ENCODE measurements around the gene KLK2. TPM values are rescaled to one million over a fixed set of nuclear protein-coding genes. Genes with fewer than 3 reads are reported as not detected.
"Not testable (repeated sequence)": the region's sequence is repeated elsewhere in the genome, so short reads cannot be mapped to it uniquely, and the experiment has no call there.

Gene KLK2
- total RNA-seq, 4 donors from 2014 or later, result not detected

DNA sequence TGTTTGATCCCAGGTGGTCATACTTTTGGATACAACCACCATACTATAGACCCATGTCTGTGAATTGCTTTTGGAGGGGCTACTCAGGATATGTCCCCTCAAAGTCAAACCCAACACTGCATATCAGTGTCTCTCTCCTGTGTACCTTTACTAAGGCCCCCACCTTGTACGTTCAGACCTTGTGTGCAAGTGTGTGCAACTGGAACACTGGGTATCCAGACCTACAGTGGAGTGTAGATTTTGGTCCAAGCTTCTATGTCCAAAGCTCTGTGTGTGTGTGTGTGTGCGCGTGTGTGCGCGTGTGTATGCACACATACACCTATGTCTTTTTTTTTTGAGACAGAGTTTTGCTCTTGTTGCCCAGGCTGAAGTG lies 18.0 kb downstream of the KLK2 start:
- DNase-seq (ENCODE audit: low spot score), result no peak
- ATAC-seq (ENCODE audit: low FRiP score), result no peak
- TF ChIP-seq, protein P1, sequence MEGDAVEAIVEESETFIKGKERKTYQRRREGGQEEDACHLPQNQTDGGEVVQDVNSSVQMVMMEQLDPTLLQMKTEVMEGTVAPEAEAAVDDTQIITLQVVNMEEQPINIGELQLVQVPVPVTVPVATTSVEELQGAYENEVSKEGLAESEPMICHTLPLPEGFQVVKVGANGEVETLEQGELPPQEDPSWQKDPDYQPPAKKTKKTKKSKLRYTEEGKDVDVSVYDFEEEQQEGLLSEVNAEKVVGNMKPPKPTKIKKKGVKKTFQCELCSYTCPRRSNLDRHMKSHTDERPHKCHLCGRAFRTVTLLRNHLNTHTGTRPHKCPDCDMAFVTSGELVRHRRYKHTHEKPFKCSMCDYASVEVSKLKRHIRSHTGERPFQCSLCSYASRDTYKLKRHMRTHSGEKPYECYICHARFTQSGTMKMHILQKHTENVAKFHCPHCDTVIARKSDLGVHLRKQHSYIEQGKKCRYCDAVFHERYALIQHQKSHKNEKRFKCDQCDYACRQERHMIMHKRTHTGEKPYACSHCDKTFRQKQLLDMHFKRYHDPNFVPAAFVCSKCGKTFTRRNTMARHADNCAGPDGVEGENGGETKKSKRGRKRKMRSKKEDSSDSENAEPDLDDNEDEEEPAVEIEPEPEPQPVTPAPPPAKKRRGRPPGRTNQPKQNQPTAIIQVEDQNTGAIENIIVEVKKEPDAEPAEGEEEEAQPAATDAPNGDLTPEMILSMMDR (IDR thresholded peaks at IDR 0.05), result no peak

DNA sequence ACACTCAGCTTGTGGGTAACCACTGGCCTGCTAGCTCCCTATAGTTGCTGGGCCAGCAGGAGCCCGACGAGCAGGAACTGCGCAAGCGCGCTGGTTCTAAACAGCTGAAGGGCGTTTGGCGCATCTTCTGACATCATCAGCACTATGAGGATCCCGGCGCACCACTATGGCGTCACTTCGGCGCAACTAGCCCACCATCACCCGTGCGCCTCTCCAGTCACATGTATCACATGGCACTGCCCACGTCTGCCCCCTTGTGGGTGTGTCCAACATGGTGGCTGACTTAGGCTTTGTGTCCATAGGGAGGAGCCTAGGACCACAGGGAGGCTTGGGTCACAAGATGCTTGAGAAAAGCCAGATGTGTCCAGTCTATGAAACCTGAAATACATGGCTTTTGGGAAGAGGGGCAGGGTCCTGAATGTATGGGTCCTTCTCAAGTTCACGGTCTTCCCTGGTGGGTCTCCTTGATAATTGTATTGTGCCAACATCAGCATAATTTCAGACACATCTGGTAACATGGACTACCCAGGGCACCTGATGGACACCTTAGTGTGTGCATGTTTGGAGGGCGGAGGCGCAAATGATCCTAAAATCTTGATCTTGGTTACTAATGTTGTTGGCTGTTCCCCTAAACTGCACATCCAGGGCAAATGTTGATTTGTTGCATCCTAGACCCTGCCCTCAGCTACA lies 20.0 kb downstream of the KLK2 start:
- DNase-seq (ENCODE audit: low spot score) (no peak), ATAC-seq (ENCODE audit: low FRiP score) (no peak)
- TF ChIP-seq, protein P1 (IDR thresholded peaks at IDR 0.05), result no peak

DNA sequence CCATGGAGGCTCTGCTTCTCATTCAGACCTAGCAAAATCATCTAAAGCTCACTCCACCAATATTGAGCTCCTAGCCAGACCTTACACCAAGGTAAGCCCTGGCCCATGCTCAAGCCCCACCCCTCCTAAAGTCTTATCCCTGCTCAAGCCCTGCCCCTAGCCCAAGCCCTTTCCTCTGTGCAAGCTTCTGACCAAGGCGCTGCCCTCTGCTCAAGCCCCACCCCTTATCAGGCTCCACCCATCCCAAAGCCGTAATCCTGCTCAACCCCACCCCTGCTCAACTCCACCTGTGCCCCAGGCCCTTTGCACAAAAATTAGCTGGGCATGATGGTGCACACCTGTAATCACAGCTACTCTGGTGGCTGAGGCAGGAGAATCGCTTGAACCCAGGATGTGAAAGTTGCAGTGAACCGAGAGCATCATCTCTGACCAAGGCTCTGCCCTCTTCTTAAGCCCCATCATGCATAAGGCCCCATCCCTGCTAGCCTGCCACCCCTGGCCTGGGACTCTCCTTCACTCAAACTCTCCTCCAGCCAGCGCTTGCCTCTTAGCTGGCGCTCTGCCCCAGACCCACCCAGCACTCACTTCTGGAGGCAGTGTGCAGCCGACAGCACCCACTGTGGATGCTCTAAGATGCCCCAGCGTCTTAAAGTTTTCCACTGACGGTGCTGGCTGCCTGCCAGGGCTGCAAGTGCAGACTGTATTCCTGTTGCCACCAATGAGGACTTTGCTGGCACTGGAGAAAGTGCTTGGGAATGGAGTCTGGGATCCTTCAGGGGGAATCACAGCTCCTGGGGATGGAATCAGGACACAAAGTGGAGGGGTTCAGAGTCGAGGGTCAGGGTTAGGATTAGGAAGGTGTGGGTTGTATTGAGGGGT lies 21.5 kb downstream of the KLK2 start:
- TF ChIP-seq, protein P1 (IDR thresholded peaks at IDR 0.05), result no peak
- no peak for DNase-seq (ENCODE audit: low spot score)
- no peak for ATAC-seq (ENCODE audit: low FRiP score)

DNA sequence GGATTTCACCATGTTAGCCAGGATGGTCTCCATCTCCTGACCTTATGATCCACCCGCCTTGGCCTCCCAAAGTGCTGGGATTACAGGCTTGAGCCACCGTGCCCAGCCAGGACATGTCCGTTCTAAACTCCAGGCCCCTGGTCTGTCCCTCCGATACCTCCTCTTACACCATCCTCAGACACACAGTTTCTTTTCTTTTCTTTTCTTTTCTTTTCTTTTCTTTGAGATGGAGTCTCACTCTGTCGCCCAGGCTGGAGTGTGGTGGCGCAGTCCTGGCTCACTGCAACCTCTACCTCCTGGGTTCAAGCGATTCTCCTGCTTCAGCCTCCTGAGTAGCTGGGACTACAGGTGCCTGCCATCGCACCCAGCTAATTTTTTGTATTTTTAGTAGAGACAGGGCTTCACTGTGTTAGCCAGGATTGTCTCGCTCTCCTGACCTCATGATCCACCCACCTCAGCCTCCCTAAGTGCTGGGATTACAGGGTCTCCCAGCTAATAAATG lies 22.9 kb downstream of the KLK2 start:
- DNase-seq (ENCODE audit: low spot score); ATAC-seq (ENCODE audit: low FRiP score): not testable (repeated sequence)

DNA sequence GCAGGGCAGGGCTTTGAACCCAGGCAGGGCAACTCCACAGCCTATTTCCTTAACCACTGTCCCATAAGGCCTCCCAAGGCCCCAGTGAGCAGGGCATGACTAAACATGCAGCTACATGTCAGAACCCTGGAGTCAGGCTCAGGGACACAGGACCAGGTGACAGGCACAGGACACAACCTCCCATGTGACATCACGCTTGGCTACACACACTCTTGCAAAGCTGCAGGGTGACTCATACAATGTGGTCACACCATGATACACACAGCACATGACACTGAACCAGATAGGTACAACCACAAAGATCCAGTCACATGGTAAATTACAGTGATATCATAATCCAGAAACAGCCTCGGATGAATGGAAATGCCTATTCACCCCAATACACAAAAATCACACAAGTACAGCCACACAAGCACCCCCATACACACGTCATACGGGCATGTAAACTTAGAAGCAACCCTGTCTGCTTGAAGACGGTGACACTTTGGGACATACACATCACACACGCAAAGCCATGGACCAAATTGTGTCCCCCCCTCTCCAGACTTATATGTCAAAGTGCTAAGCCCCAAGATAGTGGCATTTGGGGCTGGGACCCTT lies 23.5 kb downstream of the KLK2 start:
- TF ChIP-seq, protein P1 (IDR thresholded peaks at IDR 0.05), result no peak
- ATAC-seq (ENCODE audit: low FRiP score) (no peak), DNase-seq (ENCODE audit: low spot score) (no peak)

DNA sequence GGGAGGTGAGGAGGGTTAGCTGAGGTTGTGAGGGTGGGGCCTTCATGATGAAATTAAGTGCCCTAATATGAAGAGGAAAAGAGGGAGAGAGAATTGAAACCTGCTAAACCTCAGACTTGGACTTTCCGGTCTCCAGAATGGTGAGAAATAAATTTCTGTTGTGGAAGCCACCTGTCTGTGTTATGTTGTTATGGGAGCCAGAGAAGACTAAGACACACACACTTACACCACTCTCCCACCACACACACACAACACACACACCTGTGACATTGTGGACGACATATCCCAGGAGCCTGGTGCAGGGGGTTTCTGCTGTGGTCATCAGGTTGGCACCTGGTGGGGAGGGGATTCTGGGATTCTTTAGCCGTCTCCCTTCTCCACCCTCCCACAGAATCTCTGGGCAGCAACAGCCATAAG lies 24.0 kb downstream of the KLK2 start:
- DNase-seq (ENCODE audit: low spot score) (no peak), ATAC-seq (ENCODE audit: low FRiP score) (no peak)
- TF ChIP-seq, protein P1 (IDR thresholded peaks at IDR 0.05), result no peak

DNA sequence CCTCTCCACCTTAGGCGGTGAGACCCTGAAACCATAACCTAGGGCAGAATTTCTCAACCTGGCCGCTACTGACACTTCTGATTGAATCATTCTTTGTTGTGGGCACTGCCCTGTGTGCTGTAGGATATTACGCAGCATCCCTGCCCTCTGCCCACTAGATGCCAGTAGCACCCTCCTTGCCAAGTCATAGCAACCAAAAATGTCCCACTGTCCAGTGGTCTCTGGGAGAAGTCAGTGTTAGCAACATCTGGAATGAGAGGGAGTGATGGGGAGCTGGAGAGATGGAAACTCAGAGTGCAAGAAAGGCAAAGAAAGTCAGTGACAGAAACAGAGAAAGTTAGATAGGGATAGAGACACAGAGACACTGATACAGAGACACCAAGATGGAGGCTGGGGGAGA lies 24.4 kb downstream of the KLK2 start:
- ATAC-seq (ENCODE audit: low FRiP score), result no peak
- DNase-seq (ENCODE audit: low spot score), result no peak
- TF ChIP-seq, protein P1 (IDR thresholded peaks at IDR 0.05), result no peak
